H9 (cell line): Measurements from ENCODE around the gene SRBD1. TPM values are rescaled to one million over a fixed set of nuclear protein-coding genes. Genes with fewer than 3 reads are reported as not detected.

ENCODE experiments used
- DNase-seq: peaks from one replicate; pipeline ENCODE4 v3.0.0-alpha.2; 2017
- H2AFZ ChIP-seq: one replicate; pipeline ENCODE4 v1.6.1; 2013; ENCODE audit warnings: mild to moderate bottlenecking, low read length, control low read depth, moderate library complexity
- H2AK5ac ChIP-seq: 2 replicates; pipeline ENCODE4 v1.6.1; 2013; ENCODE audit warnings: low read length, control low read depth, mixed read lengths; ENCODE audit not compliant: insufficient read length
- H2BK120ac ChIP-seq: one replicate; pipeline ENCODE4 v1.6.1; 2013; ENCODE audit warnings: low read depth, mild to moderate bottlenecking, low read length, control low read depth, inconsistent platforms; ENCODE audit not compliant: poor library complexity, severe bottlenecking
- H2BK12ac ChIP-seq: 2 replicates; pipeline ENCODE4 v1.6.1; 2013; ENCODE audit warnings: low read length, control low read depth, mixed read lengths, low read depth; ENCODE audit not compliant: insufficient read length
- H2BK15ac ChIP-seq: 2 replicates; pipeline ENCODE4 v1.6.1; 2013; ENCODE audit warnings: low read depth, low read length, control low read depth
- H2BK20ac ChIP-seq: one replicate; pipeline ENCODE4 v1.6.1; 2013; ENCODE audit warnings: low read depth, mild to moderate bottlenecking, low read length, control low read depth, inconsistent platforms; ENCODE audit not compliant: poor library complexity, severe bottlenecking
- H2BK5ac ChIP-seq: 2 replicates; pipeline ENCODE4 v1.6.1; 2013; ENCODE audit warnings: low read length, control low read depth, mixed read lengths; ENCODE audit not compliant: insufficient read length
- H3K14ac ChIP-seq: 2 replicates; pipeline ENCODE4 v1.6.1; 2013; ENCODE audit warnings: low read length, control low read depth; ENCODE audit not compliant: insufficient read depth
- H3K18ac ChIP-seq: 2 replicates; pipeline ENCODE4 v1.6.1; 2013; ENCODE audit warnings: low read depth, mild to moderate bottlenecking, mixed read lengths, low read length, control low read depth; ENCODE audit not compliant: insufficient read length
- H3K23ac ChIP-seq: 2 replicates; pipeline ENCODE4 v1.6.1; 2013; ENCODE audit warnings: low read length, control low read depth, mixed read lengths, low read depth; ENCODE audit not compliant: insufficient read length
- H3K23me2 ChIP-seq: 2 replicates; pipeline ENCODE4 v1.6.1; 2013; ENCODE audit warnings: low read depth, mild to moderate bottlenecking, mixed read lengths, low read length, control low read depth; ENCODE audit not compliant: insufficient read length, poor library complexity, severe bottlenecking
- H3K27ac ChIP-seq: 2 replicates; pipeline ENCODE4 v1.5.1; 2013; ENCODE audit warnings: low read length, control low read depth, mixed read lengths, low read depth; ENCODE audit not compliant: insufficient read length
- H3K27me3 ChIP-seq: 2 replicates; pipeline ENCODE4 v1.6.1; 2013; ENCODE audit warnings: low read length, control low read depth, inconsistent platforms; ENCODE audit not compliant: insufficient read depth
- H3K4ac ChIP-seq: 2 replicates; pipeline ENCODE4 v1.6.1; 2013; ENCODE audit warnings: low read depth, mild to moderate bottlenecking, control low read depth, inconsistent platforms, low read length, moderate library complexity
- H3K4me1 ChIP-seq: 2 replicates; pipeline ENCODE4 v1.6.1; 2013; ENCODE audit warnings: low read length, control low read depth, inconsistent platforms; ENCODE audit not compliant: insufficient read depth
- H3K4me2 ChIP-seq: 2 replicates; pipeline ENCODE4 v1.6.1; 2013; ENCODE audit warnings: low read length, control low read depth, mixed read lengths; ENCODE audit not compliant: insufficient read length, insufficient read depth
- H3K56ac ChIP-seq: 2 replicates; pipeline ENCODE4 v1.6.1; 2013; ENCODE audit warnings: low read depth, mild to moderate bottlenecking, mixed read lengths, low read length, control low read depth; ENCODE audit not compliant: insufficient read length
- H3K79me1 ChIP-seq: 2 replicates; pipeline ENCODE4 v1.6.1; 2013; ENCODE audit warnings: low read depth, mild to moderate bottlenecking, moderate library complexity, low read length, control low read depth, inconsistent platforms; ENCODE audit not compliant: insufficient read depth, poor library complexity, severe bottlenecking
- H3K79me2 ChIP-seq: 2 replicates; pipeline ENCODE4 v1.6.1; 2013; ENCODE audit warnings: low read length, control low read depth, inconsistent platforms; ENCODE audit not compliant: insufficient read depth
- H3K9ac ChIP-seq: 2 replicates; pipeline ENCODE4 v1.6.1; 2013; ENCODE audit warnings: low read length, control low read depth, mixed read lengths; ENCODE audit not compliant: insufficient read length; ENCODE audit errors: extremely low read depth
- H3K9me3 ChIP-seq: one replicate; pipeline ENCODE4 v1.6.1; 2013; ENCODE audit warnings: low read depth, low read length, inconsistent platforms; ENCODE audit not compliant: control insufficient read depth
- H3T11ph ChIP-seq: one replicate; pipeline ENCODE4 v1.6.1; 2013; ENCODE audit warnings: mild to moderate bottlenecking, low read length, control low read depth, inconsistent platforms
- H4K20me1 ChIP-seq: one replicate; pipeline ENCODE4 v1.6.1; 2013; ENCODE audit not compliant: control insufficient read depth, insufficient read length, insufficient read depth
- H4K5ac ChIP-seq: 2 replicates; pipeline ENCODE4 v1.6.1; 2013; ENCODE audit warnings: low read depth, mild to moderate bottlenecking, mixed read lengths, low read length, control low read depth; ENCODE audit not compliant: insufficient read length
- H4K8ac ChIP-seq: replicated peaks from 2 replicates; pipeline ENCODE4 v1.6.1; 2013; ENCODE audit warnings: low read length, control low read depth, mixed read lengths, low read depth; ENCODE audit not compliant: insufficient read length
- H4K91ac ChIP-seq: 2 replicates; pipeline ENCODE4 v1.6.1; 2013; ENCODE audit warnings: low read depth, mild to moderate bottlenecking, moderate library complexity, mixed read lengths, low read length, control low read depth; ENCODE audit not compliant: insufficient read length
- H3K27ac Mint-ChIP-seq, 3 experiments: 2 replicates in 2 of 3; 3 replicates in 1 of 3; pipeline ENCODE4 v1.8.0; 2020 to 2021; ENCODE audit warnings: mixed read lengths in 3 of 3, mild to moderate bottlenecking in 1 of 3, moderate library complexity in 1 of 3
- H3K27me3 Mint-ChIP-seq: 2 replicates; pipeline ENCODE4 v1.8.0; 2021; ENCODE audit warnings: low read depth, mild to moderate bottlenecking, moderate library complexity, mixed read lengths
- H3K36me3 Mint-ChIP-seq, 3 experiments: 2 replicates in 2 of 3; 3 replicates in 1 of 3; pipeline ENCODE4 v1.8.0; 2020 to 2021; ENCODE audit warnings: low read depth in 3 of 3, mixed read lengths in 3 of 3; ENCODE audit not compliant: insufficient read depth in 1 of 3
- H3K4me1 Mint-ChIP-seq, 2 experiments: 2 replicates each; pipeline ENCODE4 v1.8.0; 2020; ENCODE audit warnings: mixed read lengths in 2 of 2
- H3K4me3 Mint-ChIP-seq, 2 experiments: 2 replicates in 1 of 2; 3 replicates in 1 of 2; pipeline ENCODE4 v1.8.0; 2020 to 2021; ENCODE audit warnings: mild to moderate bottlenecking in 2 of 2, mixed read lengths in 2 of 2, moderate library complexity in 1 of 2
- H3K9me3 Mint-ChIP-seq, 2 experiments: 2 replicates in 1 of 2; 3 replicates in 1 of 2; pipeline ENCODE4 v1.8.0; 2020; ENCODE audit warnings: mild to moderate bottlenecking in 2 of 2, mixed read lengths in 2 of 2, moderate library complexity in 1 of 2
- WGBS: extraction: QIAGEN DNeasy Blood & Tissue Kit; methylation state at CpG from one replicate; pipeline ENCODE4 v1.1.7; 2013; ENCODE audit warnings: missing lambda C conversion rate, low lambda C conversion rate, mixed read lengths; ENCODE audit not compliant: insufficient read length; ENCODE audit errors: extremely low coverage; 5-methylcytosine and 5-hydroxymethylcytosine counted together
- total RNA-seq: library from RNA; stranded (reverse); gene quantifications from 2 replicates; pipeline ENCODE4 v1.2.1, GENCODE V29; 2021
- TF ChIP-seq, protein P1 (sequence below): fragments of 200-600 bp; sonication (generic); conservative IDR thresholded peaks from 3 replicates; pipeline ENCODE4 v1.8.0; 2021; ENCODE audit warnings: antibody characterized with exemption, mild to moderate bottlenecking

SRBD1 gene
- total RNA-seq, 1 experiment from 2014 or later, result 18.3 TPM

DNA sequence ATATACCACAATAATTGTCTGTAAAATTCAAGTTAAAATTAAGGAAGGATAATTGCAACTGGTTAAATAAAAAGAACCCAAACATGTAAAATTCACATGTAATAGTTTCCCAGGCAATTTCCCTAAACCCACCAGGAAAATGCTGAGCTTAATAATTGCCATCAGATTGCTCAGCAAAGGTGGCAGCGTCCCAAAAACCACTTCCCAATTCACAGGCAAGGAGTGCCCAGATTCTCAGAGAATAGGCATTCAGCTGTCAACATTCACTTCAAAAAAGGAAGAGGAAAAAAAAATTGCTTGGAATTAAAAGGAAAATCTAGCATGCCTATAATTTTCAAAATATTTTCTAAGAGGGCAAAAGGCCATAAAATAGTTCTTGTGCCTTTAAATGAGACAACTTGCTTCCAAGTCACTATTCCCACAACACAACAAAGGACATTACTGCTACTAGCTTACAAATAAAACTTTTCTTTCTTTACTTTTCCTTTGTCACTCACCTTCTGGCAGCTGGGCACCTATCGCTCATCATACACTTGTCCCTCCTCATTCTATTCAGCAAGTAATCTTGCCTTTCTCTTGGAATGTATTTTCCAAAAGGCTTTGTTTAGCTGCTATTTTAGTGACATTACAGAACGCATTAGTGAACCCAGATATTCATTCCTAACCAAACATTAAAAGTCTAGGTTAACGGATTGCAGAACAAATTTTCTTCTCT, 15.2 kb downstream of the SRBD1 start:
- WGBS, result no CpG with 5 or more reads among the region's 4 CpGs
- H3K9me3 ChIP-seq, result no peaks in the 10 kb centered on the region
- no peak overlapping the region for H3T11ph ChIP-seq
- no peak overlapping the region for H3K23ac ChIP-seq
- H4K20me1 ChIP-seq, result no peaks in the 10 kb centered on the region
- H3K79me1 ChIP-seq, result peaks cover 3% of the 10 kb centered on the region
- H2AFZ ChIP-seq, result no peak overlapping the region
- no peak overlapping the region for H3K4ac ChIP-seq
- no peak overlapping the region for H2AK5ac ChIP-seq
- no peak overlapping the region for H3K9ac ChIP-seq
- H2BK5ac ChIP-seq, result no peak overlapping the region
- Mint-ChIP-seq H3K27me3 (no peaks in the 10 kb centered on the region), H3K4me1 (peaks cover 0 to 4% of the 10 kb centered on the region in 2 experiments; a peak in 1 of 4 replicates), H3K4me3 (no peak overlapping the region), H3K27ac (no peak overlapping the region), H3K36me3 (peaks cover 30 to 55% (median 55%) of the 10 kb centered on the region in 3 experiments), H3K9me3 (no peaks in the 10 kb centered on the region)
- H3K23me2 ChIP-seq, result no peaks in the 10 kb centered on the region
- H2BK120ac ChIP-seq, result no peak overlapping the region
- no peak overlapping the region for H2BK12ac ChIP-seq
- no peak overlapping the region for H3K14ac ChIP-seq
- H2BK20ac ChIP-seq, result no peak overlapping the region
- H3K79me2 ChIP-seq, result peaks cover 2% of the 10 kb centered on the region; the same call in 1 of the 2 replicates
- H2BK15ac ChIP-seq, result no peak overlapping the region
- H3K4me1 ChIP-seq, result no peaks in the 10 kb centered on the region
- H3K27ac ChIP-seq, result no peak overlapping the region
- no peak overlapping the region for H4K5ac ChIP-seq
- no peak overlapping the region for H3K18ac ChIP-seq
- no peak overlapping the region for H4K91ac ChIP-seq
- DNase-seq, result no peak
- H3K4me2 ChIP-seq, result no peak overlapping the region
- TF ChIP-seq, protein P1, sequence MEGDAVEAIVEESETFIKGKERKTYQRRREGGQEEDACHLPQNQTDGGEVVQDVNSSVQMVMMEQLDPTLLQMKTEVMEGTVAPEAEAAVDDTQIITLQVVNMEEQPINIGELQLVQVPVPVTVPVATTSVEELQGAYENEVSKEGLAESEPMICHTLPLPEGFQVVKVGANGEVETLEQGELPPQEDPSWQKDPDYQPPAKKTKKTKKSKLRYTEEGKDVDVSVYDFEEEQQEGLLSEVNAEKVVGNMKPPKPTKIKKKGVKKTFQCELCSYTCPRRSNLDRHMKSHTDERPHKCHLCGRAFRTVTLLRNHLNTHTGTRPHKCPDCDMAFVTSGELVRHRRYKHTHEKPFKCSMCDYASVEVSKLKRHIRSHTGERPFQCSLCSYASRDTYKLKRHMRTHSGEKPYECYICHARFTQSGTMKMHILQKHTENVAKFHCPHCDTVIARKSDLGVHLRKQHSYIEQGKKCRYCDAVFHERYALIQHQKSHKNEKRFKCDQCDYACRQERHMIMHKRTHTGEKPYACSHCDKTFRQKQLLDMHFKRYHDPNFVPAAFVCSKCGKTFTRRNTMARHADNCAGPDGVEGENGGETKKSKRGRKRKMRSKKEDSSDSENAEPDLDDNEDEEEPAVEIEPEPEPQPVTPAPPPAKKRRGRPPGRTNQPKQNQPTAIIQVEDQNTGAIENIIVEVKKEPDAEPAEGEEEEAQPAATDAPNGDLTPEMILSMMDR, result no peak
- H3K27me3 ChIP-seq, result no peaks in the 10 kb centered on the region
- no peak overlapping the region for H4K8ac ChIP-seq
- no peak overlapping the region for H3K56ac ChIP-seq
